Measurements from ENCODE around the gene CDH19. TPM values are rescaled to one million over a fixed set of nuclear protein-coding genes. Genes with fewer than 3 reads are reported as not detected.

Gene CDH19
- total RNA-seq, 1 donor from 2014 or later = 13.0 TPM

DNA sequence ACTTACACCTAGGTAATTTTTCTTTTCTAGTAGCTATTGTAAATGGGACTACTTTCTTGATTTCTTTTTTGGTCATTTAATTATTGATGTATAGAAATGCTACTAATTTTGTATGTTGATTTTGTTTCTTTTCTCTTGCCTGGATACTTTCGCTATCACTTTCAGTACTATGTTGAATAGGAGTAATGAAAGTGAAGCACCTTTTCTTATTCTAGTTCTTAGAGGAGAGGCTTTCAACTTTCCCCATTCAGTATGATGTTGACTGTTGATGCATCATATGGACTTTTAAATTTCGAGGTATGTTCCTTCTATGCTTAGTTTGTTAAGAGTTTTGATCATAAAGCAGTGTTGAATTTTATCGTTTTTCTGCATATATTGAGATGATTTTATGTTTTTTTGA is 142.5 kb downstream of the CDH19 start:
- Histone ChIP-seq H3K4me1 (no peaks in the 10 kb centered on the region), H3K36me3 (no peaks in the 10 kb centered on the region), H3K27me3 (ENCODE audit: low read depth) (no peaks in the 10 kb centered on the region), H3K4me3 (no peak overlapping the region), H3K27ac (replicated peaks) (no peak overlapping the region), H3K9me3 (replicated peaks) (peaks cover 27% of the 10 kb centered on the region)
- TF ChIP-seq, protein P1, sequence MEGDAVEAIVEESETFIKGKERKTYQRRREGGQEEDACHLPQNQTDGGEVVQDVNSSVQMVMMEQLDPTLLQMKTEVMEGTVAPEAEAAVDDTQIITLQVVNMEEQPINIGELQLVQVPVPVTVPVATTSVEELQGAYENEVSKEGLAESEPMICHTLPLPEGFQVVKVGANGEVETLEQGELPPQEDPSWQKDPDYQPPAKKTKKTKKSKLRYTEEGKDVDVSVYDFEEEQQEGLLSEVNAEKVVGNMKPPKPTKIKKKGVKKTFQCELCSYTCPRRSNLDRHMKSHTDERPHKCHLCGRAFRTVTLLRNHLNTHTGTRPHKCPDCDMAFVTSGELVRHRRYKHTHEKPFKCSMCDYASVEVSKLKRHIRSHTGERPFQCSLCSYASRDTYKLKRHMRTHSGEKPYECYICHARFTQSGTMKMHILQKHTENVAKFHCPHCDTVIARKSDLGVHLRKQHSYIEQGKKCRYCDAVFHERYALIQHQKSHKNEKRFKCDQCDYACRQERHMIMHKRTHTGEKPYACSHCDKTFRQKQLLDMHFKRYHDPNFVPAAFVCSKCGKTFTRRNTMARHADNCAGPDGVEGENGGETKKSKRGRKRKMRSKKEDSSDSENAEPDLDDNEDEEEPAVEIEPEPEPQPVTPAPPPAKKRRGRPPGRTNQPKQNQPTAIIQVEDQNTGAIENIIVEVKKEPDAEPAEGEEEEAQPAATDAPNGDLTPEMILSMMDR (IDR thresholded peaks at IDR 0.05; ENCODE audit: borderline replicate concordance) = no peak
- intact Hi-C loops (cut with micrococcal nuclease) = no loop called here
- no peak for DNase-seq

DNA sequence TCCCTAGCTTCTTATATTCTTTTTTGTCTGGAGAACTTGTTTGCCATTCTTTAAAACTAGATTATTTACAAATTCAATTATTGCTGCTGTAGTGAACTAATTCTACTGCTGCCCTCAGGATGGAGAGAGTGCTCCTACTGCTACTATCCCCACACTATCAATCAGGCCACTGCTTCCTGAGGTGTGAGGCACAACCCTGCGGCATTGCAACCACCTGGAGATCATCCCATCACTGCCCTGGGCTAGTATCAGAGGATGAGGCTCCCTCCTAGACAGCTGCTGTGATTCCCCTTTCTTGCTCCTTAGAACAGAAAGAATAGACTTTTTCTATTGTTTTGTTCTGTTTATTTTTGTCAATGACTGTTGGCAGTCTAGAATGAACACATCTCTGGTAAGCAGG is 146.6 kb downstream of the CDH19 start:
- intact Hi-C loops (cut with micrococcal nuclease) = no loop called here
- Histone ChIP-seq H3K27me3 (ENCODE audit: low read depth) (no peaks in the 10 kb centered on the region), H3K27ac (replicated peaks) (no peak overlapping the region), H3K9me3 (replicated peaks) (peaks cover 25% of the 10 kb centered on the region), H3K4me1 (no peaks in the 10 kb centered on the region), H3K4me3 (no peak overlapping the region), H3K36me3 (no peaks in the 10 kb centered on the region)
- TF ChIP-seq, protein P1 (IDR thresholded peaks at IDR 0.05; ENCODE audit: borderline replicate concordance) = no peak
- no peak for DNase-seq
